Esophagus squamous epithelium (tissue), 5 donors: ENCODE data around the gene ITPR3. TPM values are rescaled to one million over a fixed set of nuclear protein-coding genes. Genes with fewer than 3 reads are reported as not detected.

Experiments
- DNase-seq: peaks from one replicate; lab custom pipeline; 2025; lab: John Stamatoyannopoulos, UW
- H3K27ac ChIP-seq, 4 donors: fragments of 200-600 bp; sonication (generic); one replicate each; pipeline ENCODE4 v1.5.1; 2016 to 2019; ENCODE audit warnings: mild to moderate bottlenecking in 1 of 4
- H3K27me3 ChIP-seq, 4 donors: fragments of 200-600 bp; sonication (generic); 1 replicate in 3 of 4; 2 replicates in 1 of 4; pipeline versions ENCODE4 v1.5.1 to v1.6.0; 2017 to 2021; ENCODE audit warnings: antibody characterized with exemption in 1 of 4
- H3K36me3 ChIP-seq, 3 donors: fragments of 200-600 bp; sonication (generic); one replicate each; pipeline ENCODE4 v1.5.1; 2016 to 2019
- H3K4me1 ChIP-seq, 3 donors: fragments of 200-600 bp; sonication (generic); one replicate each; pipeline ENCODE4 v1.5.1; 2017 to 2019
- H3K4me3 ChIP-seq, 4 donors: fragments of 200-600 bp; sonication (generic); 1 replicate in 3 of 4; 2 replicates in 1 of 4; pipeline ENCODE4 v1.5.1; 2016 to 2019; ENCODE audit warnings: mild to moderate bottlenecking in 2 of 4, moderate library complexity in 1 of 4
- H3K9me3 ChIP-seq, 3 donors: fragments of 200-600 bp; sonication (generic); one replicate each; pipeline ENCODE4 v1.5.1; 2016 to 2019
- CTCF ChIP-seq, 6 experiments: fragments of 450-650 bp in 4 of 6; fragments of 200-600 bp in 2 of 6; sonication (generic) in 2 of 6; IDR thresholded peaks; one replicate each; pipeline ENCODE4 v1.5.1; 2016 to 2019; ENCODE audit warnings: antibody characterized with exemption in 6 of 6, mild to moderate bottlenecking in 4 of 6, moderate library complexity in 4 of 6
- POLR2A ChIP-seq, 4 donors: fragments of 450-650 bp; IDR thresholded peaks; one replicate each; pipeline ENCODE4 v1.6.1; 2017; ENCODE audit warnings: antibody characterized with exemption in 4 of 4, mild to moderate bottlenecking in 4 of 4, moderate library complexity in 3 of 4
- WGBS, 2 donors: methylation state at CpG; one replicate each; pipeline ENCODE4 v1.1.5; 2018; 5-methylcytosine and 5-hydroxymethylcytosine counted together
- intact Hi-C: fragments of 100-400 bp; cut with DNase I; formaldehyde crosslinking; loops from one replicate; pipeline ENCODE4 v1.15.0; 2022
- total RNA-seq, 4 donors: library from RNA; depleted of rRNA; stranded (reverse); fragments of >200 nt; gene quantifications; one replicate each; pipeline ENCODE4 v1.1.0, GENCODE V29; 2016
- donor health status: DM: yes; HTN: yes; CAD: no.

The ITPR3 gene
- total RNA-seq, 4 donors from 2014 or later, result 21.8 to 39.2 (median 35.3) TPM

- TF ChIP-seq POLR2A (IDR thresholded peaks at IDR 0.05) (no peak), CTCF (IDR thresholded peaks at IDR 0.05) (no peak)
- WGBS, 2 donors, result 60 to 90% methylated on average over 2 to 4 of the region's 16 CpGs
- no peak for DNase-seq
- peaks cover 7 to 92% (median 18%) of the 10 kb centered on the region in 3 donors for H3K36me3 ChIP-seq
- H3K27ac ChIP-seq, result no peak overlapping the region
- intact Hi-C loops, result no loop called here
- no peaks in the 10 kb centered on the region for H3K9me3 ChIP-seq
- H3K27me3 ChIP-seq, result no peaks in the 10 kb centered on the region
- no peak overlapping the region for H3K4me3 ChIP-seq
- H3K4me1 ChIP-seq, result peaks cover 0 to 5% (median 0%) of the 10 kb centered on the region in 3 donors
These were observed 42.8 kb downstream of the ITPR3 start for GRCh38 chr6:33663727-33664449.

- TF ChIP-seq CTCF (IDR thresholded peaks at IDR 0.05) (no peak), POLR2A (IDR thresholded peaks at IDR 0.05) (no peak)
- no peaks in the 10 kb centered on the region for H3K9me3 ChIP-seq
- intact Hi-C loops, result no loop called here
- no peak overlapping the region for H3K27ac ChIP-seq
- 80 to 100% methylated on average over 6 of the region's 17 CpGs for WGBS, 2 donors
- peaks cover 7 to 92% (median 19%) of the 10 kb centered on the region in 3 donors for H3K36me3 ChIP-seq
- H3K4me1 ChIP-seq, result peaks cover 0 to 12% (median 0%) of the 10 kb centered on the region in 3 donors
- H3K27me3 ChIP-seq, result no peaks in the 10 kb centered on the region
- DNase-seq, result no peak
- no peak overlapping the region for H3K4me3 ChIP-seq
These were observed 43.5 kb downstream of the ITPR3 start for GRCh38 chr6:33664506-33665057.

DNA sequence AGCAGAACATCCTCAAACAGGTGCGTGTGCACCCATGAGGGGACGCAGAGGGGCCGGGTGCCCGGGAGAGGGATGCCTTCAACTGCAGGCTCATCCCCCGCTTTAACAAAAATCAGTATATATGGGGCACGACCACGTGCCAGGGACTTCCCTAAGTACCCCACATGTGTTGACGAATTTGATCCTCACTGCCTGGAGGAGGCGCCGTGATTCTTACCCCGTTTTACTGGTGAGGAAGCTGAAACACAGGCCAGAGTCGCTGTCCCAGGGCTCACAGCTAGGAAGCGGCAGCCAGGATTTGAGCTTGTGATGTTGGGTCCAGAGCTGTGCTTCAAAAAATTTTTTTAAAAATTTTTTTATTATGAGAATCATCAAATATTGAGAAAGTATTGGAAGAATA is 44.8 kb downstream of the ITPR3 start:
- no peak for DNase-seq
- no peak for TF ChIP-seq CTCF (IDR thresholded peaks at IDR 0.05)
- no peak for TF ChIP-seq POLR2A (IDR thresholded peaks at IDR 0.05)
- WGBS, 2 donors, result 73 to 100% methylated on average over 1 to 8 of the region's 13 CpGs
- H3K27me3 ChIP-seq, result no peaks in the 10 kb centered on the region
- no peak overlapping the region for H3K4me3 ChIP-seq
- H3K4me1 ChIP-seq, result peaks cover 0 to 22% (median 0%) of the 10 kb centered on the region in 3 donors
- H3K27ac ChIP-seq, result no peak overlapping the region
- intact Hi-C loops, result no loop called here
- H3K9me3 ChIP-seq, result no peaks in the 10 kb centered on the region
- H3K36me3 ChIP-seq, result peaks cover 7 to 92% (median 25%) of the 10 kb centered on the region in 3 donors

GRCh38 chr6:33667072-33667471 is 46.0 kb downstream of the ITPR3 start:
- DNase-seq, result no peak
- Histone ChIP-seq H3K4me3 (no peak overlapping the region), H3K4me1 (peaks cover 0 to 29% (median 0%) of the 10 kb centered on the region in 3 donors), H3K27me3 (no peaks in the 10 kb centered on the region), H3K27ac (no peak overlapping the region), H3K9me3 (no peaks in the 10 kb centered on the region), H3K36me3 (peaks cover 7 to 100% (median 29%) of the 10 kb centered on the region in 3 donors)
- intact Hi-C loops, result no loop called here
- TF ChIP-seq POLR2A (IDR thresholded peaks at IDR 0.05) (no peak), CTCF (IDR thresholded peaks at IDR 0.05) (no peak)
- 92 to 93% methylated on average over 2 to 3 of the region's 16 CpGs for WGBS, 2 donors

DNA sequence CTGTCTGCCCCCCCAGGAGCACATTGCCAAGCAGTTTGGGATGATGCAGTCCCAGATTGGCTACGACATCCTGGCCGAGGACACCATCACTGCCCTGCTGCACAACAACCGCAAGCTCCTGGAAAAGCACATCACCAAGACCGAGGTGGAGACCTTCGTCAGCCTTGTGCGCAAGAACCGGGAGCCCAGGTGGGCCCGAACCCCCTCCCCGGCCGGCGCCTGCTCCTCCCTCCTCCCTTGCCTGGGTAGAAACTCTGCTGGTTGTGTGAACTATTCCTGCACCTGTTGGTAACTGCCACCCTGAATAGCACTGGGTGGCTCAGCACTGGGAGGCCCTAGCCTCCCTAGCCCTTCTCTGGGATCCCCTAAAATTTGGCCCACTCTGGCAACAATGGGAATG is 46.7 kb downstream of the ITPR3 start:
- 97 to 100% methylated on average over 7 to 8 of the region's 11 CpGs for WGBS, 2 donors
- TF ChIP-seq POLR2A (IDR thresholded peaks at IDR 0.05) (no peak), CTCF (IDR thresholded peaks at IDR 0.05) (no peak)

More for the DNA sequence above, 46.7 kb downstream of the ITPR3 start:
- intact Hi-C loops, result no loop called here
- no peak for DNase-seq
- no peak overlapping the region for H3K4me3 ChIP-seq
- no peaks in the 10 kb centered on the region for H3K27me3 ChIP-seq
- H3K27ac ChIP-seq, result no peak overlapping the region
- no peaks in the 10 kb centered on the region for H3K9me3 ChIP-seq
- H3K36me3 ChIP-seq, result peaks cover 7 to 96% (median 29%) of the 10 kb centered on the region in 3 donors
- peaks cover 0 to 33% (median 0%) of the 10 kb centered on the region in 3 donors for H3K4me1 ChIP-seq
